ENCODE measurements around the gene AFAP1L2.

AFAP1L2 gene

DNA sequence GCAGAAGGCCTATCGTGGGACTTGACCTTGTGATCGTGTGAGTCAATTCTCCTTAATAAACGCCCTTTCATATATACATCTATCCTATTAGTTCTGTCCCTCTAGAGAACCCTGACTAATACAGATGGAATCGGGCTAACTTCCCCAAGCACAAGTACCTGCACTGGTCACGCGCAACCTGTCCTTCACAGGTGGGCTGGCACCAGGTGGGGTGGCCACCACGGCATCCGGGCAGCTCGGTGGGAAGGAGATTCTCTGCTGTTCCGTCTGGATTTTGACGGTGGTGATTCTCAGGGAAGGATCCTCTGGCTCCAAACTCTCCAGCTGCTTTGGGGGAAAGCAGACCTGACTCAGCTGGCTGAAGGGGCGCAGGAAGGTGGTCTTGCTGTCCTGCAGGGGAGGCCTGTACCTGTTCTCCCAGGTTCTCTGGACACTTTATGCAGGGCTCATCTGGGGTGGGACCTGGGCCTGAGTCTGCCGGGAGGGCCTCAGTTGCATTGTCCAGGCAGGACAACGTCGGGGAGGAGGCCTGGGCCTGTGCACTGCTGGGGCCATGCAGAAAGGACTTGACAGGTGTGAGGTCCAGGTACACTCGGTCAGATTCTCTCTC is 104.2 kb downstream of the AFAP1L2 start:
- peaks cover 45 to 49% of the 10 kb centered on the region in 2 donors for H3K36me3 ChIP-seq (ENCODE audit: control insufficient read depth in 2 of 2, insufficient read depth in 2 of 2, low read length in 2 of 2)
- no peak overlapping the region for H3K9ac ChIP-seq (ENCODE audit: low read length in 2 of 2)
- no peak overlapping the region for H3K27ac ChIP-seq (ENCODE audit: low read length)
- peaks cover 19% of the 10 kb centered on the region for H3K4me1 ChIP-seq (ENCODE audit: control insufficient read depth, insufficient read depth, low read length)
- H3K27me3 ChIP-seq (ENCODE audit: control insufficient read depth in 1 of 2, insufficient read depth in 2 of 2, low read length in 2 of 2), result no peaks in the 10 kb centered on the region
- H3K9me3 ChIP-seq (ENCODE audit: control insufficient read depth in 2 of 2, low read length in 2 of 2), result peaks cover 10 to 15% of the 10 kb centered on the region in 2 donors
- H3K4me3 ChIP-seq (ENCODE audit: low read length in 2 of 2), result no peak overlapping the region

DNA sequence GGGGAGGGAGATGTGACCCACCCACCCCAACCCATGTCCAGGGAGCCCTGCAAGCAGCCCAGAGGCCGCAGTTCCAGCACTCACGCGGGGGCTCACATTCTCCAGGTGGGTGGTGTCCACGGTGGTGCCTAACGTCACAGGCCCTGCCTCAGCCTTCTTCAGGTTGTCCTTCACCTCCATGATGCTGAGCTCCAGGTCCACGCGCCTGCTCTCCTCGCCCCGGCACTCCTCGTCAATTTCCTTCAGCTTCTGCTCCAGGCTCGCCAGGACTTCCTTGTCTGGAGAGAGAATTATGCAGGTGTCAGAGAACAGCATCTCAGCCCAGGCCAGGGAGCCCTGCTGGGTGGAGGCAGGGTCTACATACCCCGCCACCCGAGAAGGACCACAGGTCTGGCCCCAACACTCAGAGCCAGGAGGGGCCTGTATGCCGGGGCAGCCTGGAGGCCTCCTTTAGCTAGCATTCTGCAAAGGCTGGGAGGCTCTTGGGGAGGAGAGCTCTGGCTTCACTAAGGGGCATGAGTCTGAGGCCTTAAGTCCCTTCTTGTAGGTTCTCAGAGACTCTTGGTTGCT is 107.1 kb downstream of the AFAP1L2 start:
- H3K27ac ChIP-seq (ENCODE audit: low read length), result no peak overlapping the region

DNA sequence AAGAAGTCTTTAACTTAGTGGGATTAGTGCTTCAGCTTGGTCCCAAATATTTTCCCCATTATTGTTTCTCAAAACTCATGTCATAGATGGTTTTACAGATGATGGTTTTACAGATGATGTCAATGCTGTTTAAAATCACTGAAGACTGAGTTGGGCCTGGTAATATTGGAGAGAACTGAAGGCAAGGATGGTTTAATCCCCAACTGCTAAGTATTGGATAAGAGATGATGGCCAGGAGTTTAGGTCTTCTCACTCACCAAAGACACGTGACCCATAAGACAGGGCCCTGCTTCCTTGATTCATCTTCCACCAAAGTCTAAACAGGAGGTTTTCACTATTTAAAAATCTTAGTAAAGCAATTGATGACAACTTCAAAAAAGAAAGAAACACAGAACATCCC is 108.9 kb downstream of the AFAP1L2 start:
- Histone ChIP-seq H3K27ac (ENCODE audit: low read length) (no peak overlapping the region), H3K27me3 (ENCODE audit: control insufficient read depth in 1 of 2, insufficient read depth in 2 of 2, low read length in 2 of 2) (no peaks in the 10 kb centered on the region), H3K4me1 (ENCODE audit: control insufficient read depth, insufficient read depth, low read length) (no peaks in the 10 kb centered on the region), H3K9ac (ENCODE audit: low read length in 2 of 2) (no peak overlapping the region), H3K4me3 (ENCODE audit: low read length in 2 of 2) (no peak overlapping the region), H3K36me3 (ENCODE audit: control insufficient read depth in 2 of 2, insufficient read depth in 2 of 2, low read length in 2 of 2) (peaks cover 37 to 38% of the 10 kb centered on the region in 2 donors), H3K9me3 (ENCODE audit: control insufficient read depth in 2 of 2, low read length in 2 of 2) (peaks cover 10 to 15% of the 10 kb centered on the region in 2 donors)

More for the DNA sequence above, 107.1 kb downstream of the AFAP1L2 start:
- Histone ChIP-seq H3K27me3 (ENCODE audit: control insufficient read depth in 1 of 2, insufficient read depth in 2 of 2, low read length in 2 of 2) (no peaks in the 10 kb centered on the region), H3K9me3 (ENCODE audit: control insufficient read depth in 2 of 2, low read length in 2 of 2) (peaks cover 10 to 15% of the 10 kb centered on the region in 2 donors), H3K4me3 (ENCODE audit: low read length in 2 of 2) (no peak overlapping the region), H3K4me1 (ENCODE audit: control insufficient read depth, insufficient read depth, low read length) (peaks cover 4% of the 10 kb centered on the region), H3K9ac (ENCODE audit: low read length in 2 of 2) (no peak overlapping the region), H3K36me3 (ENCODE audit: control insufficient read depth in 2 of 2, insufficient read depth in 2 of 2, low read length in 2 of 2) (peaks cover 45 to 49% of the 10 kb centered on the region in 2 donors)

DNA sequence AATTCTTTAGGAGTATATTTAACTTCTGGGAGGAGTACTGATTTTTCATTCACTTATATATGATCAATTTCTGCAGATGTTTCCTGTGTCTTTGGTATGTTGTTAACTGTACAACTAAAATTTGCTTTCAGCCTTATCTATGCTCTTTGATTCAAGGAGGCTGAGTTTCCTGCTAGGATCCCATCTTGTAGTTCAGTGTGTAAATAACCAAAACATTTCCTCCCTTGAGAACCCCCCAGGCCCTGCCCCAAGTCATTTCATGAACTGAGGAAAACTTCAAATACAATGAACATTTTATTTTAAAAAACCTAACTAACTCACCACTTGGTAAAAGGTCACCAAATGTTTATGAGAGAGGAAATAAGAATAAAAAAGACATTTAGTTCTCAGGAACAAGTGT is 109.8 kb downstream of the AFAP1L2 start:
- no peak overlapping the region for H3K4me3 ChIP-seq (ENCODE audit: low read length in 2 of 2)
- no peak overlapping the region for H3K9ac ChIP-seq (ENCODE audit: low read length in 2 of 2)
- no peaks in the 10 kb centered on the region for H3K4me1 ChIP-seq (ENCODE audit: control insufficient read depth, insufficient read depth, low read length)
- H3K27me3 ChIP-seq (ENCODE audit: control insufficient read depth in 1 of 2, insufficient read depth in 2 of 2, low read length in 2 of 2), result no peaks in the 10 kb centered on the region
- peaks cover 10 to 15% of the 10 kb centered on the region in 2 donors for H3K9me3 ChIP-seq (ENCODE audit: control insufficient read depth in 2 of 2, low read length in 2 of 2)
- no peak overlapping the region for H3K27ac ChIP-seq (ENCODE audit: low read length)
- peaks cover 32 to 36% of the 10 kb centered on the region in 2 donors for H3K36me3 ChIP-seq (ENCODE audit: control insufficient read depth in 2 of 2, insufficient read depth in 2 of 2, low read length in 2 of 2)

DNA sequence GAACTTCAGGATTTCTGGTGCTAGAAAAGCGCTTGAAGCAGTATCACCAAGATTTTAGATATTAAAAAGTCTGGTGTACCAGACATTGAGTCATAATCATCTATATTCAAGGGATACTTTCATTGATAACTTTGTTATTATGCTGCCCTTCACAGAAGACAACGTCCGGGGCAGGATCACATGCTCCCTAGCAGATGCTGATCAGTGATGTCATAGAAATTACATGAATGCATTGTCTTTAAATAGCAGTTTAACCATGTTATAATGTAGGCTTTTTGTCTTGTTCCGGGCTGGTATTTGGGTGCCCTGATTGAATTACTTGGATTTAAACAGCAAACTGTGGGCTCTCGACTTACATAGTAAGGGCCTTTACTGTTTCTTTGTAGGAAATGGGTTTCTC is 111.2 kb downstream of the AFAP1L2 start:
- Histone ChIP-seq H3K9ac (ENCODE audit: low read length in 2 of 2) (no peak overlapping the region), H3K9me3 (ENCODE audit: control insufficient read depth in 2 of 2, low read length in 2 of 2) (peaks cover 10 to 15% of the 10 kb centered on the region in 2 donors), H3K36me3 (ENCODE audit: control insufficient read depth in 2 of 2, insufficient read depth in 2 of 2, low read length in 2 of 2) (peaks cover 26 to 27% of the 10 kb centered on the region in 2 donors), H3K27ac (ENCODE audit: low read length) (no peak overlapping the region), H3K4me1 (ENCODE audit: control insufficient read depth, insufficient read depth, low read length) (no peaks in the 10 kb centered on the region), H3K27me3 (ENCODE audit: control insufficient read depth in 1 of 2, insufficient read depth in 2 of 2, low read length in 2 of 2) (no peaks in the 10 kb centered on the region), H3K4me3 (ENCODE audit: low read length in 2 of 2) (no peak overlapping the region)

DNA sequence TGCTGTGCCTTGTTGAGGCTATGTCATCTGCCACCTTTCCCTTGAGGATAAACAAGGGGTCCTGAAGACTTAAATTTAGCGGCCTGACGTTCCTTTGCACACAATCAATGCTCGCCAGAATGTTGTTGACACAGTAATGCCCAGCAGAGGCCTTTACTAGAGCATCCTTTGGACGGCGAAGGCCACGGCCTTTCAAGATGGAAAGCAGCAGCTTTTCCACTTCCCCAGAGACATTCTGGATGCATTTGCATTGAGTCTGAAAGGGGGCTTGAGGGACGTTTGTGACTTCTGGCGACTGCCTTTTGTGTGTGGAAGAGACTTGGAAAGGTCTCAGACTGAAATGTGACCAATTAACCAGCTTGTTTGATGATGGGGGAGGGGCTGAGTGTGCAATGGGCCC is 112.8 kb downstream of the AFAP1L2 start:
- H3K4me1 ChIP-seq (ENCODE audit: control insufficient read depth, insufficient read depth, low read length), result no peaks in the 10 kb centered on the region
- H3K4me3 ChIP-seq (ENCODE audit: low read length in 2 of 2), result no peak overlapping the region
- peaks cover 10 to 12% of the 10 kb centered on the region in 2 donors for H3K9me3 ChIP-seq (ENCODE audit: control insufficient read depth in 2 of 2, low read length in 2 of 2)
- no peak overlapping the region for H3K27ac ChIP-seq (ENCODE audit: low read length)
- H3K36me3 ChIP-seq (ENCODE audit: control insufficient read depth in 2 of 2, insufficient read depth in 2 of 2, low read length in 2 of 2), result peaks cover 13 to 14% of the 10 kb centered on the region in 2 donors
- H3K9ac ChIP-seq (ENCODE audit: low read length in 2 of 2), result no peak overlapping the region
- H3K27me3 ChIP-seq (ENCODE audit: control insufficient read depth in 1 of 2, insufficient read depth in 2 of 2, low read length in 2 of 2), result no peaks in the 10 kb centered on the region

DNA sequence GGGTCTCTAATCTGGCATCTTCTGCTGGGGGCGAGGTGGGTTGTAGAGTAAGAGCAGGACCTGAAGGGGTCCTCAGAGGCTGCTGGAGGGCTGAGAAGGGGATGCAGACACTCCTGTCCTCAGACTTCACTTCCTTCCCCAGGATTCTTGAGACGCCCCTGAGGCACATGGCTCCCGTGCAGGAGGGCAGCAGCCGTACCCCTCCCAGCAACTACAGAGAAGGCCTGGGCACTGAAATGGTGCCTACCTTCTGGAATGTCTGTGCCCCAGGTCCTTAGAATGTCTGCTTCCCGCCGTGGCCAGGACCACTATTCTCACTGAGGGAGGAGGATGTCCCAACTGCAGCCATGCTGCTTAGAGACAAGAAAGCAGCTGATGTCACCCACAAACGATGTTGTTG is 113.2 kb downstream of the AFAP1L2 start:
- Histone ChIP-seq H3K27me3 (ENCODE audit: control insufficient read depth in 1 of 2, insufficient read depth in 2 of 2, low read length in 2 of 2) (peaks cover 0 to 2% of the 10 kb centered on the region in 2 donors), H3K4me3 (ENCODE audit: low read length in 2 of 2) (no peak overlapping the region), H3K9ac (ENCODE audit: low read length in 2 of 2) (no peak overlapping the region), H3K36me3 (ENCODE audit: control insufficient read depth in 2 of 2, insufficient read depth in 2 of 2, low read length in 2 of 2) (peaks cover 8 to 10% of the 10 kb centered on the region in 2 donors), H3K4me1 (ENCODE audit: control insufficient read depth, insufficient read depth, low read length) (no peaks in the 10 kb centered on the region), H3K9me3 (ENCODE audit: control insufficient read depth in 2 of 2, low read length in 2 of 2) (peaks cover 5 to 8% of the 10 kb centered on the region in 2 donors), H3K27ac (ENCODE audit: low read length) (no peak overlapping the region)

DNA sequence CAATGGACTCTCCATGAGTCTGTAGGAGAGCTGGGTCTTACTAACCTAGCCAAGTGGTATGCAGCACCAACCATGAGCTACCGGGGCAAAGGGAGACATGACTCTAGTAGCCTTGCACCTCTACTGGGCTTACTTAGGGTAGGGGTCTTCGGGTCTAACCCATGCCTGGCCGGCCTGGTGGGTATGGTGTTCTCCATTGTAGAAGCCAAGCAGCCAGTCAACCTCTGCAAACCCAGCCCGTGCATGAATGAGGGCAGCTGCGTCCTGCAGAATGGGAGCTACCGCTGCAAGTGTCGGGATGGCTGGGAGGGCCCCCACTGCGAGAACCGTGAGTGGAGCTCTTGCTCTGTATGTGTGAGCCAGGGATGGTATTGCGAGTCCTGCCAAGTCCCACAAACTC is 114.3 kb downstream of the AFAP1L2 start:
- no peaks in the 10 kb centered on the region for H3K36me3 ChIP-seq (ENCODE audit: control insufficient read depth in 2 of 2, insufficient read depth in 2 of 2, low read length in 2 of 2)
- no peak overlapping the region for H3K4me3 ChIP-seq (ENCODE audit: low read length in 2 of 2)
- no peaks in the 10 kb centered on the region for H3K9me3 ChIP-seq (ENCODE audit: control insufficient read depth in 2 of 2, low read length in 2 of 2)
- H3K27me3 ChIP-seq (ENCODE audit: control insufficient read depth in 1 of 2, insufficient read depth in 2 of 2, low read length in 2 of 2), result peaks cover 0 to 3% of the 10 kb centered on the region in 2 donors
- no peak overlapping the region for H3K27ac ChIP-seq (ENCODE audit: low read length)
- no peaks in the 10 kb centered on the region for H3K4me1 ChIP-seq (ENCODE audit: control insufficient read depth, insufficient read depth, low read length)
- H3K9ac ChIP-seq (ENCODE audit: low read length in 2 of 2), result no peak overlapping the region

DNA sequence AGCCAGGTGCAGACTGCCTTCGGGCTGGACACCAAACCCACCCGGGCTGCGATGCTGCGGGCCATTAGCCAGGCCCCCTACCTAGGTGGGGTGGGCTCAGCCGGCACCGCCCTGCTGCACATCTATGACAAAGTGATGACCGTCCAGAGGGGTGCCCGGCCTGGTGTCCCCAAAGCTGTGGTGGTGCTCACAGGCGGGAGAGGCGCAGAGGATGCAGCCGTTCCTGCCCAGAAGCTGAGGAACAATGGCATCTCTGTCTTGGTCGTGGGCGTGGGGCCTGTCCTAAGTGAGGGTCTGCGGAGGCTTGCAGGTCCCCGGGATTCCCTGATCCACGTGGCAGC is 115.2 kb downstream of the AFAP1L2 start:
- H3K4me3 ChIP-seq (ENCODE audit: low read length in 2 of 2), result no peak overlapping the region
- H3K9me3 ChIP-seq (ENCODE audit: control insufficient read depth in 2 of 2, low read length in 2 of 2), result no peaks in the 10 kb centered on the region
- H3K4me1 ChIP-seq (ENCODE audit: control insufficient read depth, insufficient read depth, low read length), result no peaks in the 10 kb centered on the region
- no peak overlapping the region for H3K27ac ChIP-seq (ENCODE audit: low read length)
- peaks cover 3% of the 10 kb centered on the region in 2 donors for H3K27me3 ChIP-seq (ENCODE audit: control insufficient read depth in 1 of 2, insufficient read depth in 2 of 2, low read length in 2 of 2)
- no peaks in the 10 kb centered on the region for H3K36me3 ChIP-seq (ENCODE audit: control insufficient read depth in 2 of 2, insufficient read depth in 2 of 2, low read length in 2 of 2)
- no peak overlapping the region for H3K9ac ChIP-seq (ENCODE audit: low read length in 2 of 2)

DNA sequence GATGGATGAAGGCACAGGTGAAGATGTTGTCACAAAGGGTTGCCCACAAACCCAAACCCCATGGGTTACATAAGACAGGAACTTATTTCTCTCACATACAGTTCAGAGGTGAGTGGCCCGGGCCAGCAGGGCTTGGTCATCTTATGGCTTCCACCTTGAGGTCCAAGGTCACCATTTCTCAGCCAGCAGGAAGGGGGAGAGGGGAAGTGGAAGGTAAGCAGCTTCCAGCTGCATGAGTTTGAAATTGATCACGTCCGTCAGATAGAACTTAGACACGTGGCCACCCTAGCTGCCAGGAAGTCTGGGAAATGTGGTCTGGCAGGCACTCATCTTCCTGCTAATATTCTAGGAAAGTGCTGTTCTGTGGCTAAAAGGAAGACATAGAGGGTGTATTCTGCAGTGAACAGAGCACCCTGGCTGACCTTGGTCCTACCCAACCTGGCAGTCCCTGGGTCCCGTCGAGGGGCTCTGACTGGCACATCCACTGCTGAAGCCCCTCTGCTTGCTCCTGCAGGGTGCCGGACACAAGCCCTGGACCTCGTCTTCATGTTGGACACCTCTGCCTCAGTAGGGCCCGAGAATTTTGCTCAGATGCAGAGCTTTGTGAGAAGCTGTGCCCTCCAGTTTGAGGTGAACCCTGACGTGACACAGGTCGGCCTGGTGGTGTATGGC is 115.7 kb downstream of the AFAP1L2 start:
- Histone ChIP-seq H3K27ac (ENCODE audit: low read length) (no peak overlapping the region), H3K9me3 (ENCODE audit: control insufficient read depth in 2 of 2, low read length in 2 of 2) (no peaks in the 10 kb centered on the region), H3K36me3 (ENCODE audit: control insufficient read depth in 2 of 2, insufficient read depth in 2 of 2, low read length in 2 of 2) (no peaks in the 10 kb centered on the region), H3K4me1 (ENCODE audit: control insufficient read depth, insufficient read depth, low read length) (no peaks in the 10 kb centered on the region), H3K9ac (ENCODE audit: low read length in 2 of 2) (no peak overlapping the region), H3K27me3 (ENCODE audit: control insufficient read depth in 1 of 2, insufficient read depth in 2 of 2, low read length in 2 of 2) (peaks cover 3% of the 10 kb centered on the region in 2 donors), H3K4me3 (ENCODE audit: low read length in 2 of 2) (no peak overlapping the region)

DNA sequence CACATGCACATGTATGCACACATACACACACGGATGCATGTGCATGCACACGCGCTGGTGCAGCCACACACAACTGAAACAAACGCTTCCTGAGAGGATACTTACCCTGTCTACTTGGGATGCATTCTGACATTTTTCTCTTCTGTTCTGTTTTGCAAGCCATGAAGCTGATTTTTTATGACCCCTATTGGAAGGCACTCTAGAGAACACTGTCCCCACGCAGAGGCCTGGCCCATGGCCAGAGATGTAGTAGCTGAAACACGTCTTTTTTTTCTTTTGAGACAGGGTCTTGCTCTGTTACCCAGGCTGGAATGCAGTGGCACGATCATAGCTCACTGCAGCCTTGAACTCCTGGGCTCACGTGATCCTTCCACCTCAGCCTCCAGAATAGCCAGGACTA is 117.4 kb downstream of the AFAP1L2 start:
- Histone ChIP-seq H3K9ac (ENCODE audit: low read length in 2 of 2) (no peak overlapping the region), H3K36me3 (ENCODE audit: control insufficient read depth in 2 of 2, insufficient read depth in 2 of 2, low read length in 2 of 2) (no peaks in the 10 kb centered on the region)

More for the DNA sequence above, 117.4 kb downstream of the AFAP1L2 start:
- no peaks in the 10 kb centered on the region for H3K4me1 ChIP-seq (ENCODE audit: control insufficient read depth, insufficient read depth, low read length)
- H3K4me3 ChIP-seq (ENCODE audit: low read length in 2 of 2), result no peak overlapping the region
- peaks cover 3 to 12% of the 10 kb centered on the region in 2 donors for H3K27me3 ChIP-seq (ENCODE audit: control insufficient read depth in 1 of 2, insufficient read depth in 2 of 2, low read length in 2 of 2)
- no peak overlapping the region for H3K27ac ChIP-seq (ENCODE audit: low read length)
- no peaks in the 10 kb centered on the region for H3K9me3 ChIP-seq (ENCODE audit: control insufficient read depth in 2 of 2, low read length in 2 of 2)

All from stomach smooth muscle (tissue), 2 donors.